GM23338 (cell line): ENCODE data around the gene NMRK2. TPM values are rescaled to one million over a fixed set of nuclear protein-coding genes. Genes with fewer than 3 reads are reported as not detected.

ENCODE experiments used
- ATAC-seq: fragments of 200-7000 bp; cut with Tn5 transposase; 3 replicates; pipeline ENCODE4 v1.9.1; 2020
- DNase-seq: peaks from one replicate; pipeline ENCODE4 v3.0.0-alpha.2; 2015; ENCODE audit warnings: low spot score
- H2AFZ ChIP-seq: fragments of 200-600 bp; sonication (generic); 2 replicates; pipeline ENCODE4 v1.8.0; 2016; ENCODE audit warnings: antibody characterized with exemption, mild to moderate bottlenecking, moderate library complexity
- H3F3A ChIP-seq: fragments of 200-600 bp; sonication (generic); replicated peaks from 2 replicates; pipeline ENCODE4 v1.8.0; 2017; ENCODE audit warnings: antibody characterized with exemption, mixed run types, low read depth
- H3K27ac ChIP-seq: fragments of 200-600 bp; sonication (generic); 2 replicates; pipeline ENCODE4 v1.6.1; 2016; ENCODE audit warnings: low read depth
- H3K27me3 ChIP-seq: fragments of 200-600 bp; sonication (generic); 2 replicates; pipeline ENCODE4 v1.8.0; 2016; ENCODE audit warnings: mild to moderate bottlenecking, mixed run types, moderate library complexity; ENCODE audit not compliant: insufficient read depth
- H3K36me3 ChIP-seq: fragments of 200-600 bp; sonication (generic); 2 replicates; pipeline ENCODE4 v1.8.0; 2016; ENCODE audit warnings: mild to moderate bottlenecking; ENCODE audit not compliant: insufficient read depth
- H3K4me1 ChIP-seq: fragments of 200-600 bp; sonication (generic); 2 replicates; pipeline ENCODE4 v1.8.0; 2016; ENCODE audit warnings: mild to moderate bottlenecking, moderate library complexity; ENCODE audit not compliant: insufficient read depth
- H3K4me2 ChIP-seq: fragments of 200-600 bp; sonication (generic); 2 replicates; pipeline ENCODE4 v1.7.1; 2017; ENCODE audit warnings: mixed run types
- H3K4me3 ChIP-seq: fragments of 200-600 bp; sonication (generic); 2 replicates; pipeline ENCODE4 v1.6.1; 2016; ENCODE audit warnings: mixed run types
- H3K79me2 ChIP-seq: fragments of 200-600 bp; sonication (generic); replicated peaks from 2 replicates; pipeline ENCODE4 v1.8.0; 2017; ENCODE audit warnings: mild to moderate bottlenecking; ENCODE audit not compliant: insufficient read depth
- H3K9me2 ChIP-seq: fragments of 200-600 bp; sonication (generic); 2 replicates; pipeline ENCODE4 v1.8.0; 2017; ENCODE audit not compliant: insufficient read depth
- H4K20me1 ChIP-seq: fragments of 200-600 bp; sonication (generic); replicated peaks from 2 replicates; pipeline ENCODE4 v1.8.0; 2017; ENCODE audit warnings: mild to moderate bottlenecking; ENCODE audit not compliant: insufficient read depth
- H3K27ac Mint-ChIP-seq: 2 replicates; pipeline ENCODE4 v1.8.0; 2020; ENCODE audit warnings: inconsistent platforms, mild to moderate bottlenecking, moderate library complexity, mixed read lengths
- H3K27me3 Mint-ChIP-seq: 3 replicates; pipeline ENCODE4 v1.8.0; 2022; ENCODE audit warnings: low read depth, mild to moderate bottlenecking, moderate library complexity, mixed read lengths, inconsistent platforms; ENCODE audit not compliant: insufficient read depth, poor library complexity
- H3K36me3 Mint-ChIP-seq: 3 replicates; pipeline ENCODE4 v1.8.0; 2021; ENCODE audit warnings: low read depth, mild to moderate bottlenecking, inconsistent platforms, moderate library complexity, mixed read lengths
- H3K4me1 Mint-ChIP-seq: 3 replicates; pipeline ENCODE4 v1.8.0; 2020; ENCODE audit warnings: mild to moderate bottlenecking, inconsistent platforms, mixed read lengths
- H3K4me3 Mint-ChIP-seq: 3 replicates; pipeline ENCODE4 v1.8.0; 2021; ENCODE audit warnings: moderate library complexity, mild to moderate bottlenecking, inconsistent platforms, mixed read lengths
- H3K9me3 Mint-ChIP-seq: 3 replicates; pipeline ENCODE4 v1.8.0; 2020; ENCODE audit warnings: moderate library complexity, mild to moderate bottlenecking, inconsistent platforms, mixed read lengths
- CREB1 ChIP-seq: fragments of 250-450 bp; sonication (Bioruptor Pico); IDR thresholded peaks from 2 replicates; pipeline ENCODE4 v1.5.0; 2020; ENCODE audit warnings: low read depth, mild to moderate bottlenecking, moderate library complexity
- CTCF ChIP-seq, 2 experiments: fragments of 200-600 bp in 1 of 2; sonication (generic) in 1 of 2; conservative IDR thresholded peaks; 2 replicates each; pipeline versions ENCODE4 v1.5.1 to v1.6.1; 2016 to 2017; ENCODE audit warnings: antibody characterized with exemption in 2 of 2, low read depth in 2 of 2, mild to moderate bottlenecking in 2 of 2, moderate library complexity in 1 of 2
- EZH2 ChIP-seq: fragments of 200-600 bp; sonication (generic); IDR thresholded peaks from one replicate; pipeline ENCODE4 v1.8.0; 2017; ENCODE audit warnings: antibody characterized with exemption, mild to moderate bottlenecking, low read depth; ENCODE audit not compliant: unreplicated experiment
- EZH2phosphoT487 ChIP-seq: fragments of 200-600 bp; sonication (generic); IDR thresholded peaks from one replicate; pipeline ENCODE4 v1.8.1; 2018; ENCODE audit warnings: antibody characterized with exemption; ENCODE audit not compliant: unreplicated experiment
- JUNB ChIP-seq: IDR thresholded peaks from one replicate; pipeline ENCODE4 v1.6.1; 2016; ENCODE audit warnings: antibody characterized with exemption; ENCODE audit not compliant: unreplicated experiment
- NANOG ChIP-seq: IDR thresholded peaks from 2 replicates; pipeline ENCODE4 v1.6.1; 2016; ENCODE audit warnings: antibody characterized with exemption, borderline replicate concordance
- POLR2AphosphoS5 ChIP-seq: IDR thresholded peaks from 2 replicates; pipeline ENCODE4 v1.6.1; 2016; ENCODE audit warnings: antibody characterized with exemption, low read depth
- STAT1 ChIP-seq: IDR thresholded peaks from one replicate; pipeline ENCODE4 v1.6.1; 2016; ENCODE audit warnings: antibody characterized with exemption; ENCODE audit not compliant: unreplicated experiment
- ZNF114 ChIP-seq: fragments of 250-450 bp; sonication (Bioruptor Pico); IDR thresholded peaks from 2 replicates; pipeline ENCODE4 v1.5.0; 2020; ENCODE audit warnings: mild to moderate bottlenecking, moderate library complexity
- ZNF331 ChIP-seq: fragments of 250-450 bp; sonication (Bioruptor Pico); IDR thresholded peaks from 2 replicates; pipeline ENCODE4 v1.5.0; 2020; ENCODE audit warnings: low read depth, mild to moderate bottlenecking, moderate library complexity
- polyA plus RNA-seq: library from polyadenylated mRNA; unstranded; fragments of >200 nt; fragmentation: Nextera tagmentation; extraction: Ambion mirVana; gene quantifications from 2 replicates; pipeline ENCODE4 v1.2.1, GENCODE V29; 2016
- total RNA-seq: library from RNA; depleted of rRNA; stranded (reverse); fragments of >200 nt; shearing (Covaris generic); gene quantifications from 2 replicates; pipeline ENCODE4 v1.2.3, GENCODE V29; 2014
- TF ChIP-seq, protein P1 (sequence below): IDR thresholded peaks from 2 replicates; pipeline ENCODE4 v1.6.1; 2016; ENCODE audit warnings: antibody characterized with exemption
- TF ChIP-seq, protein P2 (sequence below): IDR thresholded peaks from one replicate; pipeline ENCODE4 v1.6.1; 2018; ENCODE audit warnings: antibody characterized with exemption; ENCODE audit not compliant: unreplicated experiment
- TF ChIP-seq, protein P3 (sequence below): fragments of 250-450 bp; sonication (Bioruptor Pico); IDR thresholded peaks from 2 replicates; pipeline ENCODE4 v1.5.0; 2020; ENCODE audit warnings: mild to moderate bottlenecking, moderate library complexity

Gene NMRK2
- total and polyA plus RNA-seq, 2 experiments from 2014 or later, result 55.9 to 65.3 TPM

GRCh38 chr19:3975144-3975543 lies 42.3 kb downstream of the NMRK2 start:
- Histone ChIP-seq H3K36me3 (peaks cover 39% of the 10 kb centered on the region), H4K20me1 (peaks cover 25% of the 10 kb centered on the region), H3K27me3 (no peaks in the 10 kb centered on the region), H2AFZ (no peak overlapping the region), H3K4me2 (no peak overlapping the region), H3K4me3 (no peak overlapping the region), H3K27ac (peak overlapping the region; percentile 87; the same call in 1 of the 2 replicates), H3K4me1 (peaks cover under 1% of the 10 kb centered on the region; the same call in 1 of the 2 replicates), H3K9me2 (no peaks in the 10 kb centered on the region), H3K79me2 (peaks cover 31% of the 10 kb centered on the region), H3F3A (peaks cover 64% of the 10 kb centered on the region)
- DNase-seq, result no peak
- H3K9me3 Mint-ChIP-seq, result no peaks in the 10 kb centered on the region; the same call in 2 of the 3 replicates
- TF ChIP-seq EZH2 (no peak), CREB1 (CRISPR knock-in tag) (no peak), POLR2AphosphoS5 (no peak), STAT1 (no peak), ZNF331 (CRISPR knock-in tag) (no peak), NANOG (no peak), EZH2phosphoT487 (no peak), ZNF114 (CRISPR knock-in tag) (no peak), CTCF (conservative IDR thresholded peaks at IDR 0.05; ENCODE audit: low read depth in 2 of 2) (no peak), JUNB (no peak)
- TF ChIP-seq, protein P1, sequence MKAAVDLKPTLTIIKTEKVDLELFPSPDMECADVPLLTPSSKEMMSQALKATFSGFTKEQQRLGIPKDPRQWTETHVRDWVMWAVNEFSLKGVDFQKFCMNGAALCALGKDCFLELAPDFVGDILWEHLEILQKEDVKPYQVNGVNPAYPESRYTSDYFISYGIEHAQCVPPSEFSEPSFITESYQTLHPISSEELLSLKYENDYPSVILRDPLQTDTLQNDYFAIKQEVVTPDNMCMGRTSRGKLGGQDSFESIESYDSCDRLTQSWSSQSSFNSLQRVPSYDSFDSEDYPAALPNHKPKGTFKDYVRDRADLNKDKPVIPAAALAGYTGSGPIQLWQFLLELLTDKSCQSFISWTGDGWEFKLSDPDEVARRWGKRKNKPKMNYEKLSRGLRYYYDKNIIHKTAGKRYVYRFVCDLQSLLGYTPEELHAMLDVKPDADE, result no peak
- TF ChIP-seq, protein P2, sequence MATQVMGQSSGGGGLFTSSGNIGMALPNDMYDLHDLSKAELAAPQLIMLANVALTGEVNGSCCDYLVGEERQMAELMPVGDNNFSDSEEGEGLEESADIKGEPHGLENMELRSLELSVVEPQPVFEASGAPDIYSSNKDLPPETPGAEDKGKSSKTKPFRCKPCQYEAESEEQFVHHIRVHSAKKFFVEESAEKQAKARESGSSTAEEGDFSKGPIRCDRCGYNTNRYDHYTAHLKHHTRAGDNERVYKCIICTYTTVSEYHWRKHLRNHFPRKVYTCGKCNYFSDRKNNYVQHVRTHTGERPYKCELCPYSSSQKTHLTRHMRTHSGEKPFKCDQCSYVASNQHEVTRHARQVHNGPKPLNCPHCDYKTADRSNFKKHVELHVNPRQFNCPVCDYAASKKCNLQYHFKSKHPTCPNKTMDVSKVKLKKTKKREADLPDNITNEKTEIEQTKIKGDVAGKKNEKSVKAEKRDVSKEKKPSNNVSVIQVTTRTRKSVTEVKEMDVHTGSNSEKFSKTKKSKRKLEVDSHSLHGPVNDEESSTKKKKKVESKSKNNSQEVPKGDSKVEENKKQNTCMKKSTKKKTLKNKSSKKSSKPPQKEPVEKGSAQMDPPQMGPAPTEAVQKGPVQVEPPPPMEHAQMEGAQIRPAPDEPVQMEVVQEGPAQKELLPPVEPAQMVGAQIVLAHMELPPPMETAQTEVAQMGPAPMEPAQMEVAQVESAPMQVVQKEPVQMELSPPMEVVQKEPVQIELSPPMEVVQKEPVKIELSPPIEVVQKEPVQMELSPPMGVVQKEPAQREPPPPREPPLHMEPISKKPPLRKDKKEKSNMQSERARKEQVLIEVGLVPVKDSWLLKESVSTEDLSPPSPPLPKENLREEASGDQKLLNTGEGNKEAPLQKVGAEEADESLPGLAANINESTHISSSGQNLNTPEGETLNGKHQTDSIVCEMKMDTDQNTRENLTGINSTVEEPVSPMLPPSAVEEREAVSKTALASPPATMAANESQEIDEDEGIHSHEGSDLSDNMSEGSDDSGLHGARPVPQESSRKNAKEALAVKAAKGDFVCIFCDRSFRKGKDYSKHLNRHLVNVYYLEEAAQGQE, result no peak
- TF ChIP-seq, protein P3, sequence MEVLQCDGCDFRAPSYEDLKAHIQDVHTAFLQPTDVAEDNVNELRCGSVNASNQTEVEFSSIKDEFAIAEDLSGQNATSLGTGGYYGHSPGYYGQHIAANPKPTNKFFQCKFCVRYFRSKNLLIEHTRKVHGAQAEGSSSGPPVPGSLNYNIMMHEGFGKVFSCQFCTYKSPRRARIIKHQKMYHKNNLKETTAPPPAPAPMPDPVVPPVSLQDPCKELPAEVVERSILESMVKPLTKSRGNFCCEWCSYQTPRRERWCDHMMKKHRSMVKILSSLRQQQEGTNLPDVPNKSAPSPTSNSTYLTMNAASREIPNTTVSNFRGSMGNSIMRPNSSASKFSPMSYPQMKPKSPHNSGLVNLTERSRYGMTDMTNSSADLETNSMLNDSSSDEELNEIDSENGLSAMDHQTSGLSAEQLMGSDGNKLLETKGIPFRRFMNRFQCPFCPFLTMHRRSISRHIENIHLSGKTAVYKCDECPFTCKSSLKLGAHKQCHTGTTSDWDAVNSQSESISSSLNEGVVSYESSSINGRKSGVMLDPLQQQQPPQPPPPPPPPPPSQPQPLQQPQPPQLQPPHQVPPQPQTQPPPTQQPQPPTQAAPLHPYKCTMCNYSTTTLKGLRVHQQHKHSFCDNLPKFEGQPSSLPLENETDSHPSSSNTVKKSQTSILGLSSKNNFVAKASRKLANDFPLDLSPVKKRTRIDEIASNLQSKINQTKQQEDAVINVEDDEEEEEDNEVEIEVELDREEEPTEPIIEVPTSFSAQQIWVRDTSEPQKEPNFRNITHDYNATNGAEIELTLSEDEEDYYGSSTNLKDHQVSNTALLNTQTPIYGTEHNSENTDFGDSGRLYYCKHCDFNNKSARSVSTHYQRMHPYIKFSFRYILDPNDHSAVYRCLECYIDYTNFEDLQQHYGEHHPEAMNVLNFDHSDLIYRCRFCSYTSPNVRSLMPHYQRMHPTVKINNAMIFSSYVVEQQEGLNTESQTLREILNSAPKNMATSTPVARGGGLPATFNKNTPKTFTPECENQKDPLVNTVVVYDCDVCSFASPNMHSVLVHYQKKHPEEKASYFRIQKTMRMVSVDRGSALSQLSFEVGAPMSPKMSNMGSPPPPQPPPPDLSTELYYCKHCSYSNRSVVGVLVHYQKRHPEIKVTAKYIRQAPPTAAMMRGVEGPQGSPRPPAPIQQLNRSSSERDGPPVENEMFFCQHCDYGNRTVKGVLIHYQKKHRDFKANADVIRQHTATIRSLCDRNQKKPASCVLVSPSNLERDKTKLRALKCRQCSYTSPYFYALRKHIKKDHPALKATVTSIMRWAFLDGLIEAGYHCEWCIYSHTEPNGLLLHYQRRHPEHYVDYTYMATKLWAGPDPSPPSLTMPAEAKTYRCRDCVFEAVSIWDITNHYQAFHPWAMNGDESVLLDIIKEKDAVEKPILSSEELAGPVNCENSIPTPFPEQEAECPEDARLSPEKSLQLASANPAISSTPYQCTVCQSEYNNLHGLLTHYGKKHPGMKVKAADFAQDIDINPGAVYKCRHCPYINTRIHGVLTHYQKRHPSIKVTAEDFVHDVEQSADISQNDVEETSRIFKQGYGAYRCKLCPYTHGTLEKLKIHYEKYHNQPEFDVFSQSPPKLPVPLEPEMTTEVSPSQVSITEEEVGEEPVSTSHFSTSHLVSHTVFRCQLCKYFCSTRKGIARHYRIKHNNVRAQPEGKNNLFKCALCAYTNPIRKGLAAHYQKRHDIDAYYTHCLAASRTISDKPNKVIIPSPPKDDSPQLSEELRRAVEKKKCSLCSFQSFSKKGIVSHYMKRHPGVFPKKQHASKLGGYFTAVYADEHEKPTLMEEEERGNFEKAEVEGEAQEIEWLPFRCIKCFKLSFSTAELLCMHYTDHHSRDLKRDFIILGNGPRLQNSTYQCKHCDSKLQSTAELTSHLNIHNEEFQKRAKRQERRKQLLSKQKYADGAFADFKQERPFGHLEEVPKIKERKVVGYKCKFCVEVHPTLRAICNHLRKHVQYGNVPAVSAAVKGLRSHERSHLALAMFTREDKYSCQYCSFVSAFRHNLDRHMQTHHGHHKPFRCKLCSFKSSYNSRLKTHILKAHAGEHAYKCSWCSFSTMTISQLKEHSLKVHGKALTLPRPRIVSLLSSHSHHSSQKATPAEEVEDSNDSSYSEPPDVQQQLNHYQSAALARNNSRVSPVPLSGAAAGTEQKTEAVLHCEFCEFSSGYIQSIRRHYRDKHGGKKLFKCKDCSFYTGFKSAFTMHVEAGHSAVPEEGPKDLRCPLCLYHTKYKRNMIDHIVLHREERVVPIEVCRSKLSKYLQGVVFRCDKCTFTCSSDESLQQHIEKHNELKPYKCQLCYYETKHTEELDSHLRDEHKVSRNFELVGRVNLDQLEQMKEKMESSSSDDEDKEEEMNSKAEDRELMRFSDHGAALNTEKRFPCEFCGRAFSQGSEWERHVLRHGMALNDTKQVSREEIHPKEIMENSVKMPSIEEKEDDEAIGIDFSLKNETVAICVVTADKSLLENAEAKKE (CRISPR knock-in tag), result no peak
- H3K27me3 Mint-ChIP-seq, result peaks cover 32% of the 10 kb centered on the region
- ATAC-seq, result no peak
- H3K36me3 Mint-ChIP-seq, result peaks cover 59% of the 10 kb centered on the region
- no peak overlapping the region for H3K27ac Mint-ChIP-seq
- peaks cover 9% of the 10 kb centered on the region for H3K4me1 Mint-ChIP-seq
- H3K4me3 Mint-ChIP-seq, result no peak overlapping the region
